ENCODE results near the gene TRPM2.
"Not testable (repeated sequence)": the region's sequence is repeated elsewhere in the genome, so short reads cannot be mapped to it uniquely, and the experiment has no call there.

Gene TRPM2

GRCh38 chr21:44415073-44416025 lies 61.9 kb downstream of the TRPM2 start:
- Histone ChIP-seq H4K12ac (ENCODE audit: low read depth, low read length) (no peak overlapping the region), H3K27ac (ENCODE audit: low read depth, low read length) (no peak overlapping the region), H3K18ac (ENCODE audit: low read length) (no peak overlapping the region), H3K79me1 (ENCODE audit: low read length) (no peaks in the 10 kb centered on the region), H3K36me3 (ENCODE audit: control insufficient read depth in 1 of 2, insufficient read depth in 2 of 2, low read length in 2 of 2) (no peaks in the 10 kb centered on the region), H3K14ac (ENCODE audit: low read length) (no peak overlapping the region), H3K9me3 (ENCODE audit: insufficient read depth, low read depth, low read length) (peaks cover 41% of the 10 kb centered on the region), H3K4me2 (ENCODE audit: low read length) (no peak overlapping the region), H3K4ac (ENCODE audit: low read depth, low read length) (no peak overlapping the region), H3K9ac (ENCODE audit: low read length) (no peak overlapping the region), H4K91ac (ENCODE audit: low read depth, low read length) (no peak overlapping the region), H2BK5ac (ENCODE audit: low read depth, low read length, poor library complexity) (no peak overlapping the region), H3K79me2 (ENCODE audit: control insufficient read depth, insufficient read depth, low read length, poor library complexity) (no peaks in the 10 kb centered on the region), H3K27me3 (ENCODE audit: insufficient read depth, low read length) (no peaks in the 10 kb centered on the region), H2BK12ac (ENCODE audit: low read length) (no peak overlapping the region), H4K8ac (ENCODE audit: low read depth, low read length) (no peak overlapping the region), H2BK120ac (ENCODE audit: insufficient read depth, low read length, poor library complexity) (no peak overlapping the region), H3K23ac (ENCODE audit: low read length) (no peak overlapping the region), H3K4me3 (ENCODE audit: low read depth, low read length) (no peak overlapping the region), H2AK5ac (ENCODE audit: low read length) (no peak overlapping the region), H3K4me1 (ENCODE audit: control insufficient read depth in 1 of 2, insufficient read depth in 2 of 2, low read length in 2 of 2) (no peaks in the 10 kb centered on the region), H2AFZ (ENCODE audit: insufficient read depth, low read length, poor library complexity) (no peak overlapping the region)
- no CpG with 5 or more reads among the region's 24 CpGs for WGBS (ENCODE audit: extremely low coverage, insufficient coverage, insufficient read length)
- DNase-seq, result no peak

- no peaks in the 10 kb centered on the region for H3K36me3 ChIP-seq (ENCODE audit: control insufficient read depth in 1 of 2, insufficient read depth in 2 of 2, low read length in 2 of 2)
- no CpG with 5 or more reads among the region's 8 CpGs for WGBS (ENCODE audit: extremely low coverage, insufficient coverage, insufficient read length)
Observed at GRCh38 chr21:44416193-44416592, 62.8 kb downstream of the TRPM2 start.

GRCh38 chr21:44417621-44418107 lies 64.2 kb downstream of the TRPM2 start:
- no CpG with 5 or more reads among the region's 21 CpGs for WGBS (ENCODE audit: extremely low coverage, insufficient coverage, insufficient read length)

More at GRCh38 chr21:44416193-44416592, 62.8 kb downstream of the TRPM2 start:
- Histone ChIP-seq H3K14ac (ENCODE audit: low read length) (no peak overlapping the region), H2BK120ac (ENCODE audit: insufficient read depth, low read length, poor library complexity) (no peak overlapping the region), H2AFZ (ENCODE audit: insufficient read depth, low read length, poor library complexity) (no peak overlapping the region), H3K27me3 (ENCODE audit: insufficient read depth, low read length) (no peaks in the 10 kb centered on the region), H3K18ac (ENCODE audit: low read length) (no peak overlapping the region), H3K23ac (ENCODE audit: low read length) (no peak overlapping the region), H3K4me3 (ENCODE audit: low read depth, low read length) (no peak overlapping the region), H4K8ac (ENCODE audit: low read depth, low read length) (no peak overlapping the region), H3K9ac (ENCODE audit: low read length) (no peak overlapping the region), H3K27ac (ENCODE audit: low read depth, low read length) (no peak overlapping the region), H3K4me2 (ENCODE audit: low read length) (no peak overlapping the region), H2BK12ac (ENCODE audit: low read length) (no peak overlapping the region), H3K79me1 (ENCODE audit: low read length) (no peaks in the 10 kb centered on the region), H4K91ac (ENCODE audit: low read depth, low read length) (no peak overlapping the region), H3K79me2 (ENCODE audit: control insufficient read depth, insufficient read depth, low read length, poor library complexity) (no peaks in the 10 kb centered on the region), H3K4ac (ENCODE audit: low read depth, low read length) (no peak overlapping the region), H3K4me1 (ENCODE audit: control insufficient read depth in 1 of 2, insufficient read depth in 2 of 2, low read length in 2 of 2) (no peaks in the 10 kb centered on the region), H4K12ac (ENCODE audit: low read depth, low read length) (no peak overlapping the region), H2BK5ac (ENCODE audit: low read depth, low read length, poor library complexity) (no peak overlapping the region), H2AK5ac (ENCODE audit: low read length) (no peak overlapping the region), H3K9me3 (ENCODE audit: insufficient read depth, low read depth, low read length) (peaks cover 44% of the 10 kb centered on the region)
- DNase-seq, result no peak

GRCh38 chr21:44418108-44418875 lies 64.9 kb downstream of the TRPM2 start:
- Histone ChIP-seq H4K12ac (ENCODE audit: low read depth, low read length) (no peak overlapping the region), H3K79me2 (ENCODE audit: control insufficient read depth, insufficient read depth, low read length, poor library complexity) (no peaks in the 10 kb centered on the region), H2BK120ac (ENCODE audit: insufficient read depth, low read length, poor library complexity) (no peak overlapping the region), H3K4me3 (ENCODE audit: low read depth, low read length) (no peak overlapping the region), H3K4ac (ENCODE audit: low read depth, low read length) (no peak overlapping the region), H3K79me1 (ENCODE audit: low read length) (no peaks in the 10 kb centered on the region), H3K9ac (ENCODE audit: low read length) (no peak overlapping the region), H2BK5ac (ENCODE audit: low read depth, low read length, poor library complexity) (no peak overlapping the region), H3K23ac (ENCODE audit: low read length) (no peak overlapping the region), H3K27ac (ENCODE audit: low read depth, low read length) (no peak overlapping the region), H3K4me1 (ENCODE audit: control insufficient read depth in 1 of 2, insufficient read depth in 2 of 2, low read length in 2 of 2) (no peaks in the 10 kb centered on the region), H3K9me3 (ENCODE audit: insufficient read depth, low read depth, low read length) (peaks cover 44% of the 10 kb centered on the region), H2BK12ac (ENCODE audit: low read length) (no peak overlapping the region), H4K8ac (ENCODE audit: low read depth, low read length) (no peak overlapping the region), H3K27me3 (ENCODE audit: insufficient read depth, low read length) (no peaks in the 10 kb centered on the region), H3K18ac (ENCODE audit: low read length) (no peak overlapping the region), H2AFZ (ENCODE audit: insufficient read depth, low read length, poor library complexity) (no peak overlapping the region), H2AK5ac (ENCODE audit: low read length) (no peak overlapping the region), H3K14ac (ENCODE audit: low read length) (no peak overlapping the region), H3K4me2 (ENCODE audit: low read length) (no peak overlapping the region), H4K91ac (ENCODE audit: low read depth, low read length) (no peak overlapping the region), H3K36me3 (ENCODE audit: control insufficient read depth in 1 of 2, insufficient read depth in 2 of 2, low read length in 2 of 2) (no peaks in the 10 kb centered on the region)
- no CpG with 5 or more reads among the region's 25 CpGs for WGBS (ENCODE audit: extremely low coverage, insufficient coverage, insufficient read length)
- no peak for DNase-seq

More at GRCh38 chr21:44417621-44418107, 64.2 kb downstream of the TRPM2 start:
- H3K27me3 ChIP-seq (ENCODE audit: insufficient read depth, low read length); H3K36me3 ChIP-seq (ENCODE audit: control insufficient read depth in 1 of 2, insufficient read depth in 2 of 2, low read length in 2 of 2); H3K4me1 ChIP-seq (ENCODE audit: control insufficient read depth in 1 of 2, insufficient read depth in 2 of 2, low read length in 2 of 2); H3K14ac ChIP-seq (ENCODE audit: low read length); H3K18ac ChIP-seq (ENCODE audit: low read length); H3K23ac ChIP-seq (ENCODE audit: low read length); H2BK120ac ChIP-seq (ENCODE audit: insufficient read depth, low read length, poor library complexity); H4K12ac ChIP-seq (ENCODE audit: low read depth, low read length); H2AK5ac ChIP-seq (ENCODE audit: low read length); DNase-seq; H3K4me2 ChIP-seq (ENCODE audit: low read length); H3K79me2 ChIP-seq (ENCODE audit: control insufficient read depth, insufficient read depth, low read length, poor library complexity); H3K79me1 ChIP-seq (ENCODE audit: low read length); H4K91ac ChIP-seq (ENCODE audit: low read depth, low read length); H2AFZ ChIP-seq (ENCODE audit: insufficient read depth, low read length, poor library complexity); H3K4ac ChIP-seq (ENCODE audit: low read depth, low read length); H2BK12ac ChIP-seq (ENCODE audit: low read length); H2BK5ac ChIP-seq (ENCODE audit: low read depth, low read length, poor library complexity); H3K27ac ChIP-seq (ENCODE audit: low read depth, low read length); H3K9ac ChIP-seq (ENCODE audit: low read length); H4K8ac ChIP-seq (ENCODE audit: low read depth, low read length); H3K4me3 ChIP-seq (ENCODE audit: low read depth, low read length): not testable (repeated sequence)
- peaks cover 44% of the 10 kb centered on the region for H3K9me3 ChIP-seq (ENCODE audit: insufficient read depth, low read depth, low read length)
